ENCODE data around the gene LYRM4. TPM values are rescaled to one million over a fixed set of nuclear protein-coding genes. Genes with fewer than 3 reads are reported as not detected.

The LYRM4 gene
- total RNA-seq, 2 donors from 2014 or later, result 19.1 to 22.5 TPM

- Histone ChIP-seq H3K36me3 (no peaks in the 10 kb centered on the region), H3K4me1 (peaks cover 0 to 6% of the 10 kb centered on the region in 2 donors), H3K9me3 (no peaks in the 10 kb centered on the region), H3K27ac (no peak overlapping the region), H3K4me3 (no peak overlapping the region), H3K27me3 (no peaks in the 10 kb centered on the region)
- no peak for DNase-seq (ENCODE audit: low spot score)
- no peak for TF ChIP-seq CTCF (IDR thresholded peaks at IDR 0.05)
These were observed 108.8 kb downstream of the LYRM4 start for GRCh38 chr6:5151955-5152401.

GRCh38 chr6:5151360-5151954 lies 109.3 kb downstream of the LYRM4 start:
- no peak overlapping the region for H3K27ac ChIP-seq
- H3K36me3 ChIP-seq, result no peaks in the 10 kb centered on the region
- no peak for DNase-seq (ENCODE audit: low spot score)
- H3K4me3 ChIP-seq, result no peak overlapping the region
- no peak for TF ChIP-seq CTCF (IDR thresholded peaks at IDR 0.05)
- H3K4me1 ChIP-seq, result peaks cover 0 to 5% of the 10 kb centered on the region in 2 donors
- H3K27me3 ChIP-seq, result no peaks in the 10 kb centered on the region
- H3K9me3 ChIP-seq, result no peaks in the 10 kb centered on the region

GRCh38 chr6:5150551-5151075 lies 110.1 kb downstream of the LYRM4 start:
- DNase-seq (ENCODE audit: low spot score), result no peak
- no peak overlapping the region for H3K4me3 ChIP-seq
- no peaks in the 10 kb centered on the region for H3K36me3 ChIP-seq
- no peak overlapping the region for H3K27ac ChIP-seq
- H3K9me3 ChIP-seq, result no peaks in the 10 kb centered on the region
- TF ChIP-seq CTCF (IDR thresholded peaks at IDR 0.05), result no peak
- H3K4me1 ChIP-seq, result no peaks in the 10 kb centered on the region
- no peaks in the 10 kb centered on the region for H3K27me3 ChIP-seq

- no peak for DNase-seq (ENCODE audit: low spot score)
- Histone ChIP-seq H3K36me3 (no peaks in the 10 kb centered on the region), H3K27ac (no peak overlapping the region), H3K9me3 (no peaks in the 10 kb centered on the region), H3K4me3 (no peak overlapping the region), H3K4me1 (no peaks in the 10 kb centered on the region), H3K27me3 (no peaks in the 10 kb centered on the region)
- TF ChIP-seq CTCF (IDR thresholded peaks at IDR 0.05), result no peak
These were observed 110.9 kb downstream of the LYRM4 start for GRCh38 chr6:5149891-5150290.

- Histone ChIP-seq H3K36me3 (no peaks in the 10 kb centered on the region), H3K4me3 (no peak overlapping the region), H3K27ac (no peak overlapping the region), H3K4me1 (no peaks in the 10 kb centered on the region), H3K27me3 (no peaks in the 10 kb centered on the region), H3K9me3 (no peaks in the 10 kb centered on the region)
- TF ChIP-seq CTCF (IDR thresholded peaks at IDR 0.05), result no peak
- DNase-seq (ENCODE audit: low spot score), result no peak
These were observed 111.5 kb downstream of the LYRM4 start for GRCh38 chr6:5149159-5149704.
